GM18520 (cell line): ENCODE data around the gene AK4.
"Not testable (repeated sequence)": the region's sequence is repeated elsewhere in the genome, so short reads cannot be mapped to it uniquely, and the experiment has no call there.

Experiments used
- ATAC-seq: cut with Tn5 transposase; IDR thresholded peaks from one replicate; pipeline ENCODE4 v1.9.1; 2021; ENCODE audit not compliant: unreplicated experiment

AK4 gene

GRCh38 chr1:65150108-65150463 is 2.1 kb downstream of the AK4 start:
- no peak for ATAC-seq

- no peak for ATAC-seq
Measured at GRCh38 chr1:65150583-65151263, 2.7 kb downstream of the AK4 start.

DNA sequence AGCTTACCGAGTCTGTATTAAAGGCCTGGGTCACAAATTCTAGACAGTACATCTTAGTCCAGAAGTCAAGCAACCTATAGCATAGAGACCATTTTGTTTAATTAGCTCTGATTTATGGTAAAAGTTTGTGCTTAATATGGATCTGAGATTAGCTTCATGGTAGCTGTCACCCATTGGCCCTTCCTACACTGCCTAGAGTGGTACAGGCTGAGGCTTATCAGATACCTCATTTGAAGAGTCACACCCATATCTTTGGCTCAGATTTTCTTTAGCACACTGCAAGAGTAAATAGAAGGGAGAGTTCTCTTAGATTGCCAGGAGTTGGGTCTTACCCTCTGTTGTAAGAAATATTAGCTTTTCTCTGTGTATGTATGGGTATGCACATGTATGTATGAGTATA is 3.6 kb downstream of the AK4 start:
- ATAC-seq: no peak

GRCh38 chr1:65153635-65154034 is 5.6 kb downstream of the AK4 start:
- no peak for ATAC-seq

DNA sequence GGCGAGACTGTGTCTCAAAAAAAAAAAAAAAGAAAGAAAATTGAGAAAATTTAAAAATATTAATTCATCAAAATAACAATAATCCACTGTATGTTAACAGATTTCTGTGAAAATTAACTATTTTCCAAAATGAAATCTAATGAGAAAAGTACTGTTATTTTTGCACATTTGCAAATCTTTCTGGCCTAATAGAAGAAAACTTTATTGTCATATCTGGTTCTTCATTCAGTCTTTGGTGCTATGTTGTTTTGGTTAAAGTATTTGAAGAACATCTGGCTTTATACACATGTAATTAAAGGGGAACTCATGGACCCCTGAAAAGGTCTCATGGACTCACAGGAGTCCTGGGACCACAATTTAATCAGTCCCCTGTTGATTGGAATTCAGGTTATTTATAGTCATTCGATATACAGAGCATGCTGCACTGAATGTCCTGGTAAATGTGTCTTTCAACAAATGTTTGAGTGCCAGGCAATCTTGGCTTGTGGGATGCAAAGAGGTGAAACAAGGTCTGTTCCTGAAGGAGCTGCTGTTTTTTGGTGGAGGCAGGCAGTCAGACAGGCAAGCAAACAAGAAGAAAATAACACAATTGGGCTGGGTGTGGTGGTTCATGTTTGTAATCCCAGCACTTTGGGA is 9.0 kb downstream of the AK4 start:
- no peak for ATAC-seq

DNA sequence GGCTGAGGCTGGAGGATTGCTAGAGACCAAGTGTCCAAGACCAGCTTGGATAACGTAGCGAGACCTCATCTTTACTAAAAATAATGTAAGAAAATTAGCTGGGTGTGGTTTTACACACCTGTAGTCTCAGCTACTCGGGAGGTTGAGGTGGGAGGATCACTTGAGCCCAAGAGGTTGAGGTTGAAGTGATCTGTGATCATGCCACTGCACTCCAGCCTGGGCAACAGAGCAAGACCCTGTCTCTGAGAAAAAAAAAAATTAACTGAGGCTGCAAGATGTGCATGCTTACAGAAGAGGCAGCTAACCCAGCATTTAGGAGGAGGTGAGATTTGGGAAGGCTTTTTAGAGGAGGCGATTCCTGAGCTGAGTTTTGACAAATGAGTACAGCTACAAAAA is 9.5 kb downstream of the AK4 start:
- no peak for ATAC-seq

DNA sequence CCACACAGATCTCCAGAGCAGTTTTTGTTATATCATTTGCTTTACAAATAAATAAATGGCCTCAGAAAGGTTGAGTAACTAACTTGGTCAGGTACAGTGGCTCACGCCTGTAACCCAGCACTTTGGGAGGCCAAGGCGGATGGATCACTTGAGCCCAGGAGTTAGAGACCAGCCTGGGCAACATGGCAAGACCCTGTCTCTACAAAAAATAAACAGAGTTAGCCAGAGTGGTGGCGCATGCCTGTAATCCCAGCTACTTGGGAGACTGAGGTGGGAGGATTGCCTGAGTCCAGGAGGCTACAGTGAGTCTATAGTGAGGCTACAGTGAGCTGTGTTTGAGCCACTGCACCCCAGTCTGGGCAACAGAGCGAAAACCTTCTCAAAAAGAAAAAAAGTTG is 11.3 kb downstream of the AK4 start:
- ATAC-seq: not testable (repeated sequence)

GRCh38 chr1:65159801-65160523 is 12.0 kb downstream of the AK4 start:
- ATAC-seq: no peak

DNA sequence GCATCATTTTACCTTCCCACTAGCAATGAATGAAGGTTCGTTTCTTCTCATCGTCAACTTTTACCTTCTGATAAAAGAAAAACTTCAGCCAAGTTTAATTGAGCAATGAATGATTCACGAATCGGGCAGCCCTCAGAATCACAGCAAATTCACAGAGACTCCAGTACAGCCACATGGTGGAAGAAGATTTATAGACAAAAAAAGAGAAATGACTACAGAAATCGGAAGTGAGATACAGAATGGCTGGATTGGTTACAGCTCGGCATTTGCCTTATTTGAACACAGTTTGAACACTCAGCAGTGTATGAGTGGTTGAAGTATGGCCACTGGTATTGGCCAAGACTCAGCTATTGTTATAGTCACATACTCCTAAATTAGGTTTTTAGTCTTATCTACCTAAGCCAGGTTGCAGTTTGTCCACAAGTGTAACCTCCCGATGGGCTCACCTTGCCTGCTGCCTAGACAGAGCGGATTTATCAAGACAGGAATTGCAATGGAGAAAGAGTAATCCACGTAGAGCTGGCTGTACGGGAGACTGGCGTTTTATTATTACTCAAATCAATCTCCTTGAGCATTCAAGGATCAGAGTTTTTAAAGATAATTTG is 15.3 kb downstream of the AK4 start:
- no peak for ATAC-seq

DNA sequence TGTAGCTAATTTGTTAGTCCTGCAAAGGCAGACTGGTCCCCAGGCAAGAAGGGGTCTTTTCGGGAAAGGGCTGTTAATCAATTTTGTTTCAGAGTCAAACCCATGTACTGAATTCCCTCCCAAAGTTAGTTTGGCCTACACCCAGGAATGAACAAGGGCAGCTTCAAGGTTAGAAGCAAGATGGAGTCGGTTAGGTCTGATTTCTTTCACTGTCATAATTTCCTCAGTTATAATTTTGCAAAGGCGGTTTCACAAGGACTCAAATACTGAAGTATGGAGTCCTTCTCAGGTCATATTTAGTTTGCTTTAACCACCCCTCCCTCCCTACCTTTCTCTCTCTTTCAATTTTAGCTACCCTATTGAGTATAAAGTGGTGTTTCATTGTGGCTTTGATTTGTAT is 16.1 kb downstream of the AK4 start:
- not testable (repeated sequence) for ATAC-seq

DNA sequence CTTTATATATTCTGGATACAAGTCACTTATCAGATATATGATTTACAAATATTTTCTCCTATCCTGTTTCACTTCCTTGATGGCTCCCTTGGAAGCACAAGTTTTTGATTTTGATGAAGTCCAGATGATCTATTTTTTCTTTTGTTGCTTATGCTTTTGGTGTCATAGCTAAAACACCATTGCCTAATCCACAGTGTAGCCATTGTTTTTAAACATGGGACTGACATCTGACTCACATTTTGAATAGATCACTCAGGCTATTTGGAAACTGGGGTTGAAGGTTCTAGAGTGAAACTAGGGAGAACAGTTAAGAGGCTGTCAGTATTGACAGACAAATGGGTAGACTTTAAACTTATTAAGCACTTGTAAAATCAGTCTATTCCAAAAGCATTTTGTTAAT is 16.6 kb downstream of the AK4 start:
- ATAC-seq: no peak

GRCh38 chr1:65165269-65165993 is 17.4 kb downstream of the AK4 start:
- ATAC-seq: peak; percentile 73

DNA sequence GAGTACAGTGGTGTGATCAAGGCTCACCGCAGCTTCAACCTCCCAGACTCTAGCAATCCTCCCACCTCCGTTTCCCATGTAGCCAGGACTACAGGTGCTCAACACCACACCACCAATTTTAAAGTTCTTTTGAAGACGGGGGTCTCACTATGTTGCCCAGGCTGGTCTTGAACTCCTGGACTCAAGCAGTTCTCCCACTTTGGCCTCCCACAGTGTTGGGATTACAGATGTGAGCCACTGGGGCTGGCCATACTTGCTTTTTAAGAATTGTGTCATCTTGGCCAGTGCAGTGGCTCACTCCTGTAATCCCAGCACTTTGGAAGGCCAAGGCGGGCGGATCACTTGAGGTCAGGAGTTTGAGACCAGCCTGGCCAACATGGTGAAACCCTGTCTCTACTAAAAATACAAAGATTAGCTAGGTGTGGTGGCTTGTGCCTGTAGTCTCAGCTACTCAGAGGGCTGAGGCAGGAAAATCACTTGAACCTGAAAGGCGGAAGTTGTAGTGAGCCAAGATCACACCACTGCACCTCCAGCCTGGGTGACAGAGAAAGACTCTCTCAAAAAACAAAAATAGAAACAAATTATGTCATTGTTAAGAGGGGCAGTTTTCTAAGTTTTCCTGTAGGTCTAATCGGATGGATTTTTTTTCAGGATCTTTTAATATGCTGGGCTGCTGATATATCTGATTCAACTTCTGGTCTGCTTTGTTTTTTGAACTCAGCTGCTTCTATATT is 18.7 kb downstream of the AK4 start:
- ATAC-seq: no peak

- ATAC-seq: no peak
Measured at GRCh38 chr1:65167586-65168242, 19.7 kb downstream of the AK4 start.

DNA sequence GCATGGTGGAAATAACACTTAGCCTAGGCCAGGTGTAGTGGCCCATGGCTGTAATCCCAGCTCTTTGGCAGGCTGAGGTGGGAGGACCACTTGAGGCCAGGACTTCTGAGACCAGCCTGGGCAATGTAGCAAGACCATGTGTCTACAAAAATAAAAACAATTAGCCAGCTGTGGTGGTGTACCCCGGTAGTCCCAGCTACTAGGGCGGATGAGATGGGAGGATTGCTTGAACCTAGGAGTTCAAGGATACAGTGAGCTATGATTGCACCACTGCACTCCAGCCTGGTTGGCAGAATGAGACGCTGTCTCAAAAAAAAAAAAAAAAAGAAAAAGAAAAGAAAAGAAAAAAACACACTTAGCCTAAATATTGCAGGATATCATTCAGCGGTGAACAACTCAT is 20.9 kb downstream of the AK4 start:
- no peak for ATAC-seq

GRCh38 chr1:65170511-65171142 is 22.6 kb downstream of the AK4 start:
- no peak for ATAC-seq

DNA sequence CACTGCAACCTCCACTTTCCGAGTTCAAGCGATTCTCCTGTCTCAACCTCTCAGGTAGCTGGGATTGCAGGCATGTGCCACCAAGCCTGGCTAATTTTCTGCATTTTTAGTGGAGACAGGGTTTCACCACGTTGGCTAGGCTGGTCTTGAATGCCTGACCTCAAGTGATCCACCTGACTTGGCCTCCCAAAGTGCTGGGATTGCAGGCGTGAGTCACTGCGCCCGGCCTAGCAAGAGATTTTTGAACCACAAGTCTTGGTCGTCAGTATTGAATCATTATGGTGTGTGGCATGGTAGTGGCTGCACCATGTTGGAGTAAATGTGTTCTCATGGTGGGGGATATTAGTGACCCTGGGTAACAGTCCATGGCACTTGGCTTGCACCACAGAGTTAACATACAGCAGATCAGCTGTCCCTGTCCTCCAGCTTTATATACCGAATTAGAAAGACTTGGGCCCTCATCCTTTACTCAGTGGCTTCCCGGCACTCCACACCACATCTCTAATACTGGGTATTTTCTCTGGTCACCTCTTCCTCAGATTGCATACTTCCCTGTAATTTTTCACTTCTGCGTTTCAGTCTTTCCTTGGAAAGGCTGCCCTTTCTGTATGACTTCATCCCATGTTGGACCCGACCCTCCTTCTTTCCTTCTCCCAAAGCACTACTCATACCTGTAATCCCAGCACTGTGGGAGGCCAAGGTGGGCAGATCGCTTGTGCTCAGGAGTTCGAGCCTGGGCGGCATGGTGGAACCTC is 25.1 kb downstream of the AK4 start:
- no peak for ATAC-seq

DNA sequence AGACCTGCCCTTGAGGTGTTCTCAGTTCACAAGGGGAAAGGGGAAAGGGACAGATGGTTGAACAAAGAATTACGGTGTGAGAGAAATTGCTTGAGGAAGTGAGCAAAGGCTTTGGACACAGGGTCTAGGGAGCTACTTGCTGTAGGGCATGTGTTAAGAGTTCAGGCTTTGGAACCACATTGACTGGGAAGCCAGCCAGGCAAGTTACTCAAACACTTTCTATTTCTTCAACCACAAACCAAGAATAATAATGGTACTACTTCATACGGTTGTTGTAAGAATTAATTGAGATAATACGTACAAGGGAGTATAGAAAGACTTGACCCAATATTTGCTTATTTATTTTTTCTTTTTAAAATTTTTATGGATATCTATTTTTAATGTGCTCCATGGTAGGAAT is 26.6 kb downstream of the AK4 start:
- no peak for ATAC-seq
